ENCODE data around the gene NR2F1-AS1. TPM values are rescaled to one million over a fixed set of nuclear protein-coding genes. Genes with fewer than 3 reads are reported as not detected.

The NR2F1-AS1 gene
- total RNA-seq, 4 donors from 2014 or later = 6.0 to 48.1 (median 14.4) TPM

GRCh38 chr5:93359960-93360305, 221.1 kb downstream of the NR2F1-AS1 start:
- Histone ChIP-seq H3K36me3 (no peaks in the 10 kb centered on the region), H3K9me3 (no peaks in the 10 kb centered on the region), H3K27me3 (no peaks in the 10 kb centered on the region), H3K27ac (no peak overlapping the region), H3K4me1 (no peaks in the 10 kb centered on the region), H3K4me3 (no peak overlapping the region)
- TF ChIP-seq CTCF (IDR thresholded peaks at IDR 0.05) (no peak), POLR2AphosphoS5 (IDR thresholded peaks at IDR 0.05) (no peak), EP300 (IDR thresholded peaks at IDR 0.05) (no peak), POLR2A (IDR thresholded peaks at IDR 0.05) (no peak)
- ATAC-seq = no peak
- 71% methylated on average over 5 of the region's 5 CpGs; no CpG with 5 or more reads in 1 of the 2 donors for WGBS, 2 donors (ENCODE audit: low coverage in 1 of 2)

Other genes starting within 250 kb of the NR2F1-AS1 start
- gene NR2F1, start 2.0 kb upstream of the NR2F1-AS1 start, total RNA-seq = 100 to 1,000 TPM in 1 of 4 donors, 10 to 100 TPM in 3; 29.4 to 111 (median 37.8) TPM
- gene POU5F2, start 160.4 kb upstream of the NR2F1-AS1 start, total RNA-seq = 1 to 10 TPM in 3 of 4 donors, under 1 TPM in 1; 0.47 to 5.1 (median 1.9) TPM